Liver (tissue), 9 donors: Measurements from ENCODE around the gene HTR3E. TPM values are rescaled to one million over a fixed set of nuclear protein-coding genes. Genes with fewer than 3 reads are reported as not detected.

Experiments
- DNase-seq: peaks from one replicate; pipeline ENCODE4 v3.0.0-alpha.2; 2017; ENCODE audit warnings: low spot score
- H3K27ac ChIP-seq, 2 donors: one replicate each; pipeline ENCODE4 v1.7.0; 2013; ENCODE audit warnings: inconsistent platforms in 2 of 2, low read length in 2 of 2, control low read depth in 1 of 2, low read depth in 1 of 2, mild to moderate bottlenecking in 1 of 2
- H3K27me3 ChIP-seq, 4 donors: one replicate each; pipeline versions ENCODE4 v1.6.1 to v1.7.0; 2013; ENCODE audit warnings: low read length in 3 of 4, inconsistent platforms in 1 of 4, mild to moderate bottlenecking in 1 of 4, moderate library complexity in 1 of 4; ENCODE audit not compliant: control insufficient read depth in 4 of 4, insufficient read depth in 4 of 4
- H3K36me3 ChIP-seq, 4 donors: one replicate each; pipeline versions ENCODE4 v1.6.1 to v1.7.0; 2013; ENCODE audit warnings: low read length in 3 of 4, mild to moderate bottlenecking in 3 of 4, low read depth in 1 of 4, moderate library complexity in 1 of 4; ENCODE audit not compliant: control insufficient read depth in 4 of 4, insufficient read depth in 3 of 4
- H3K4me1 ChIP-seq, 4 donors: one replicate each; pipeline versions ENCODE4 v1.6.1 to v1.7.0; 2013; ENCODE audit warnings: low read length in 3 of 4, mild to moderate bottlenecking in 3 of 4, moderate library complexity in 1 of 4; ENCODE audit not compliant: control insufficient read depth in 4 of 4, insufficient read depth in 4 of 4
- H3K4me3 ChIP-seq, 3 donors: one replicate each; pipeline versions ENCODE4 v1.6.1 to v1.7.0; 2013; ENCODE audit warnings: low read length in 3 of 3, control low read depth in 1 of 3, low read depth in 1 of 3, mild to moderate bottlenecking in 1 of 3
- H3K9ac ChIP-seq, 2 donors: one replicate each; pipeline ENCODE4 v1.7.0; 2013; ENCODE audit warnings: low read length in 2 of 2, mild to moderate bottlenecking in 2 of 2, moderate library complexity in 2 of 2, control low read depth in 1 of 2, low read depth in 1 of 2
- H3K9me3 ChIP-seq, 4 donors: one replicate each; pipeline versions ENCODE4 v1.6.1 to v1.7.0; 2013; ENCODE audit warnings: low read length in 3 of 4; ENCODE audit not compliant: control insufficient read depth in 4 of 4
- EGR1 ChIP-seq, 2 donors: IDR thresholded peaks; 2 replicates each; pipeline ENCODE4 v1.6.1; 2016 to 2018; ENCODE audit warnings: antibody characterized with exemption in 2 of 2, low read depth in 2 of 2
- FOXA1 ChIP-seq: IDR thresholded peaks from 2 replicates; pipeline ENCODE4 v1.6.1; 2016; ENCODE audit warnings: antibody characterized with exemption
- FOXA2 ChIP-seq: IDR thresholded peaks from 2 replicates; pipeline ENCODE4 v1.6.1; 2016; ENCODE audit warnings: antibody characterized with exemption
- GABPA ChIP-seq, 2 donors: IDR thresholded peaks in 1 of 2; conservative IDR thresholded peaks in 1 of 2; 2 replicates each; pipeline ENCODE4 v1.6.1; 2016; ENCODE audit warnings: antibody characterized with exemption in 2 of 2, mild to moderate bottlenecking in 1 of 2, moderate library complexity in 1 of 2
- HNF4A ChIP-seq, 2 donors: conservative IDR thresholded peaks; 2 replicates each; pipeline ENCODE4 v1.6.1; 2016; ENCODE audit warnings: antibody characterized with exemption in 2 of 2, mild to moderate bottlenecking in 2 of 2
- HNF4G ChIP-seq: IDR thresholded peaks from 2 replicates; pipeline ENCODE4 v1.6.1; 2016; ENCODE audit warnings: antibody characterized with exemption
- JUND ChIP-seq, 2 donors: IDR thresholded peaks; 2 replicates each; pipeline ENCODE4 v1.6.1; 2016; ENCODE audit warnings: antibody characterized with exemption in 2 of 2
- NR2F2 ChIP-seq: IDR thresholded peaks from 2 replicates; pipeline ENCODE4 v1.6.1; 2016; ENCODE audit warnings: antibody characterized with exemption
- RAD21 ChIP-seq, 2 donors: IDR thresholded peaks; 2 replicates each; pipeline ENCODE4 v1.6.1; 2016; ENCODE audit warnings: antibody characterized with exemption in 2 of 2, mild to moderate bottlenecking in 2 of 2
- RXRA ChIP-seq, 2 donors: IDR thresholded peaks; 2 replicates each; pipeline ENCODE4 v1.6.1; 2017 to 2018; ENCODE audit warnings: antibody characterized with exemption in 2 of 2, mild to moderate bottlenecking in 1 of 2
- SP1 ChIP-seq: IDR thresholded peaks from 2 replicates; pipeline ENCODE4 v1.6.1; 2018; ENCODE audit warnings: antibody characterized with exemption, mild to moderate bottlenecking
- TAF1 ChIP-seq: conservative IDR thresholded peaks from 2 replicates; pipeline ENCODE4 v1.6.1; 2016; ENCODE audit warnings: antibody characterized with exemption, mild to moderate bottlenecking
- YY1 ChIP-seq: IDR thresholded peaks from 2 replicates; pipeline ENCODE4 v1.6.1; 2016; ENCODE audit warnings: antibody characterized with exemption, mild to moderate bottlenecking
- WGBS: extraction: QIAGEN DNeasy Blood & Tissue Kit; methylation state at CpG from one replicate; pipeline ENCODE4 v1.1.7; 2013; 5-methylcytosine and 5-hydroxymethylcytosine counted together
- polyA plus RNA-seq, 2 donors: library from polyadenylated mRNA; stranded (reverse) in 1 of 2; unstranded in 1 of 2; fragments of 200-250 nt in 1 of 2; fragments of >200 nt in 1 of 2; fragmentation: Nextera tagmentation in 1 of 2; extraction: Ambion mirVana in 1 of 2; gene quantifications; one replicate each; pipeline versions ENCODE4 v1.2.1 to v1.2.3, GENCODE V29; 2013 to 2015
- total RNA-seq, 2 donors: library from RNA; depleted of rRNA; stranded (reverse); fragments of >200 nt; gene quantifications; one replicate each; pipeline ENCODE4 v1.2.3, GENCODE V29; 2014
- TF ChIP-seq, protein P1 (sequence below): fragments of 150-350 bp; IDR thresholded peaks from 2 replicates; pipeline ENCODE4 v1.5.1; 2017; ENCODE audit warnings: improper control_type of control experiment, low read depth, low read length; ENCODE audit not compliant: missing input control
- TF ChIP-seq, protein P2 (sequence below): IDR thresholded peaks from 2 replicates; pipeline ENCODE4 v1.6.1; 2016; ENCODE audit warnings: antibody characterized with exemption
- TF ChIP-seq, protein P3 (sequence below): IDR thresholded peaks from 2 replicates; pipeline ENCODE4 v1.6.1; 2016; ENCODE audit warnings: antibody characterized with exemption
- TF ChIP-seq, protein P4 (sequence below): IDR thresholded peaks from 2 replicates; pipeline ENCODE4 v1.6.1; 2016; ENCODE audit warnings: antibody characterized with exemption, mild to moderate bottlenecking
- TF ChIP-seq, protein P5 (sequence below): IDR thresholded peaks from 2 replicates; pipeline ENCODE4 v1.6.1; 2016; ENCODE audit warnings: antibody characterized with exemption
- donor health status: healthy.
- donor health status: healthy.
- donor health status: healthy.
- donor health status: healthy.
- donor health status: healthy.

The HTR3E gene
- total and polyA plus RNA-seq, 4 donors, result not detected

DNA sequence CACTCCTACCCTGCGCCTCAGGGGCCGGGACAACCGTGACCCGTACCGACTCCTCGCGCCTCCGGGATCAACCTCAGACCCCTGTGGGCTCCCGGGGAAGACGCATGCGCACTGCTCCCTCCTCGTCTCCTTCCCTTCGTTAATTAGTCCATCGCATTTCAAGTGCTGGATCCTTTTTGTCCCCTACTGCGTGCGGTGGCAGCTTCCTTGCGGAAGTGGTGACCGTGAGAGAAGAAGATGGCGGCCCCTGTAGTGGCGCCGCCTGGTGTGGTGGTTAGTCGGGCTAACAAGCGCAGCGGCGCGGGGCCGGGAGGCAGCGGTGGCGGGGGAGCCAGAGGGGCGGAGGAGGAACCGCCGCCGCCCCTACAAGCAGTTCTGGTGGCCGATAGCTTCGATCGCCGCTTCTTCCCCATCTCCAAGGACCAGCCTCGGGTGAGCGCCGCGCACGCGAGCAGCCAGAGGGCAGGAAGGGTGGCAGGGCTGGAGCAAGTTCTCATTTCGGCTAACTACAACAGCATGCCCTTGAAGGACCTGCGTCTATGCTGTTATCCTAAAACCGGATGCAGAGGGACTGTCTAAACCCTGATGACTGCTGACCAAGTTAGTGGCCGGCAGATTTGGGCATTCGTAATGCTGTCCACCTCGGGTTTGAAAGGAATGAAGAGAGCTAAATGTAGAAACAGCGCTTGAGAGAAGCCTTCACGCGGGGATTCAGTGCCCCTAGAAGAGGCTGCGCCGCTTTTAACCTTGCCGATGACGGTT is 38.5 kb downstream of the HTR3E start, which contains the start of gene EIF2B5 (continued):
- TF ChIP-seq, protein P1, sequence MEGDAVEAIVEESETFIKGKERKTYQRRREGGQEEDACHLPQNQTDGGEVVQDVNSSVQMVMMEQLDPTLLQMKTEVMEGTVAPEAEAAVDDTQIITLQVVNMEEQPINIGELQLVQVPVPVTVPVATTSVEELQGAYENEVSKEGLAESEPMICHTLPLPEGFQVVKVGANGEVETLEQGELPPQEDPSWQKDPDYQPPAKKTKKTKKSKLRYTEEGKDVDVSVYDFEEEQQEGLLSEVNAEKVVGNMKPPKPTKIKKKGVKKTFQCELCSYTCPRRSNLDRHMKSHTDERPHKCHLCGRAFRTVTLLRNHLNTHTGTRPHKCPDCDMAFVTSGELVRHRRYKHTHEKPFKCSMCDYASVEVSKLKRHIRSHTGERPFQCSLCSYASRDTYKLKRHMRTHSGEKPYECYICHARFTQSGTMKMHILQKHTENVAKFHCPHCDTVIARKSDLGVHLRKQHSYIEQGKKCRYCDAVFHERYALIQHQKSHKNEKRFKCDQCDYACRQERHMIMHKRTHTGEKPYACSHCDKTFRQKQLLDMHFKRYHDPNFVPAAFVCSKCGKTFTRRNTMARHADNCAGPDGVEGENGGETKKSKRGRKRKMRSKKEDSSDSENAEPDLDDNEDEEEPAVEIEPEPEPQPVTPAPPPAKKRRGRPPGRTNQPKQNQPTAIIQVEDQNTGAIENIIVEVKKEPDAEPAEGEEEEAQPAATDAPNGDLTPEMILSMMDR, result peak; percentile 26

DNA sequence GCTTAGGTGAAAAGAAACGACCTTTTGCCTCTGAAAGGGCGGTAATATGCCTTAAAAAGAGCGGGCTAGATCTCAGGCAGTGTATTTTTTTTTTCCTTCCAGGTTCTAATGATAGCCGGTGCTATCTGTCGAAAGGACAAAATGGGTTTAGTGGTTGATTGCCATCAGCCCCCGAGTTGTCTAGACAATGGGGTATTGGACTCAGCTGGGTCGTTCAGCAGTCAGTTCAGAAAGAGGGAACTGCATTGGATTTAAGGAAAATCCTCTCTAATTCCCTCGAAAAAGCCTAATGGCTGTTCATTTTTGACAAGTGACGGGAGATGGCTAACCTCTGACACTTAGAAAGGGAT is 39.0 kb downstream of the HTR3E start:
- Histone ChIP-seq H3K4me3 (peak overlapping the region; percentile 72 to 97 (median 96)), H3K36me3 (peaks cover 0 to 15% (median 10%) of the 10 kb centered on the region in 4 donors), H3K27ac (peak overlapping the region; percentile 83 to 91), H3K9me3 (no peaks in the 10 kb centered on the region), H3K27me3 (no peaks in the 10 kb centered on the region), H3K4me1 (peaks cover 2 to 32% (median 21%) of the 10 kb centered on the region in 4 donors), H3K9ac (peak overlapping the region; percentile 86 to 88)
- DNase-seq, result no peak
- 5% methylated on average over 9 of the region's 9 CpGs for WGBS
- TF ChIP-seq, protein P2, sequence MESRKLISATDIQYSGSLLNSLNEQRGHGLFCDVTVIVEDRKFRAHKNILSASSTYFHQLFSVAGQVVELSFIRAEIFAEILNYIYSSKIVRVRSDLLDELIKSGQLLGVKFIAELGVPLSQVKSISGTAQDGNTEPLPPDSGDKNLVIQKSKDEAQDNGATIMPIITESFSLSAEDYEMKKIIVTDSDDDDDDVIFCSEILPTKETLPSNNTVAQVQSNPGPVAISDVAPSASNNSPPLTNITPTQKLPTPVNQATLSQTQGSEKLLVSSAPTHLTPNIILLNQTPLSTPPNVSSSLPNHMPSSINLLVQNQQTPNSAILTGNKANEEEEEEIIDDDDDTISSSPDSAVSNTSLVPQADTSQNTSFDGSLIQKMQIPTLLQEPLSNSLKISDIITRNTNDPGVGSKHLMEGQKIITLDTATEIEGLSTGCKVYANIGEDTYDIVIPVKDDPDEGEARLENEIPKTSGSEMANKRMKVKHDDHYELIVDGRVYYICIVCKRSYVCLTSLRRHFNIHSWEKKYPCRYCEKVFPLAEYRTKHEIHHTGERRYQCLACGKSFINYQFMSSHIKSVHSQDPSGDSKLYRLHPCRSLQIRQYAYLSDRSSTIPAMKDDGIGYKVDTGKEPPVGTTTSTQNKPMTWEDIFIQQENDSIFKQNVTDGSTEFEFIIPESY, result no peak
- no peak for TF ChIP-seq NR2F2
- no peak for TF ChIP-seq HNF4A (conservative IDR thresholded peaks at IDR 0.05)
- TF ChIP-seq, protein P3, sequence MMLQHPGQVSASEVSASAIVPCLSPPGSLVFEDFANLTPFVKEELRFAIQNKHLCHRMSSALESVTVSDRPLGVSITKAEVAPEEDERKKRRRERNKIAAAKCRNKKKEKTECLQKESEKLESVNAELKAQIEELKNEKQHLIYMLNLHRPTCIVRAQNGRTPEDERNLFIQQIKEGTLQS, result no peak
- no peak for TF ChIP-seq TAF1
- TF ChIP-seq FOXA1, result no peak
- TF ChIP-seq, protein P1, result no peak
- no peak for TF ChIP-seq FOXA2
- TF ChIP-seq JUND (IDR thresholded peaks at IDR 0.05), result no peak
- no peak for TF ChIP-seq EGR1 (IDR thresholded peaks at IDR 0.05; ENCODE audit: low read depth in 2 of 2)
- TF ChIP-seq, protein P4, sequence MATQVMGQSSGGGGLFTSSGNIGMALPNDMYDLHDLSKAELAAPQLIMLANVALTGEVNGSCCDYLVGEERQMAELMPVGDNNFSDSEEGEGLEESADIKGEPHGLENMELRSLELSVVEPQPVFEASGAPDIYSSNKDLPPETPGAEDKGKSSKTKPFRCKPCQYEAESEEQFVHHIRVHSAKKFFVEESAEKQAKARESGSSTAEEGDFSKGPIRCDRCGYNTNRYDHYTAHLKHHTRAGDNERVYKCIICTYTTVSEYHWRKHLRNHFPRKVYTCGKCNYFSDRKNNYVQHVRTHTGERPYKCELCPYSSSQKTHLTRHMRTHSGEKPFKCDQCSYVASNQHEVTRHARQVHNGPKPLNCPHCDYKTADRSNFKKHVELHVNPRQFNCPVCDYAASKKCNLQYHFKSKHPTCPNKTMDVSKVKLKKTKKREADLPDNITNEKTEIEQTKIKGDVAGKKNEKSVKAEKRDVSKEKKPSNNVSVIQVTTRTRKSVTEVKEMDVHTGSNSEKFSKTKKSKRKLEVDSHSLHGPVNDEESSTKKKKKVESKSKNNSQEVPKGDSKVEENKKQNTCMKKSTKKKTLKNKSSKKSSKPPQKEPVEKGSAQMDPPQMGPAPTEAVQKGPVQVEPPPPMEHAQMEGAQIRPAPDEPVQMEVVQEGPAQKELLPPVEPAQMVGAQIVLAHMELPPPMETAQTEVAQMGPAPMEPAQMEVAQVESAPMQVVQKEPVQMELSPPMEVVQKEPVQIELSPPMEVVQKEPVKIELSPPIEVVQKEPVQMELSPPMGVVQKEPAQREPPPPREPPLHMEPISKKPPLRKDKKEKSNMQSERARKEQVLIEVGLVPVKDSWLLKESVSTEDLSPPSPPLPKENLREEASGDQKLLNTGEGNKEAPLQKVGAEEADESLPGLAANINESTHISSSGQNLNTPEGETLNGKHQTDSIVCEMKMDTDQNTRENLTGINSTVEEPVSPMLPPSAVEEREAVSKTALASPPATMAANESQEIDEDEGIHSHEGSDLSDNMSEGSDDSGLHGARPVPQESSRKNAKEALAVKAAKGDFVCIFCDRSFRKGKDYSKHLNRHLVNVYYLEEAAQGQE, result no peak
- no peak for TF ChIP-seq HNF4G
- no peak for TF ChIP-seq RXRA (IDR thresholded peaks at IDR 0.05)
- TF ChIP-seq SP1, result no peak
- TF ChIP-seq RAD21 (IDR thresholded peaks at IDR 0.05), result no peak
- TF ChIP-seq GABPA (IDR thresholded peaks at IDR 0.05 in 1 of 2, conservative IDR thresholded peaks at IDR 0.05 in 1 of 2), result no peak
- no peak for TF ChIP-seq YY1
- TF ChIP-seq, protein P5, sequence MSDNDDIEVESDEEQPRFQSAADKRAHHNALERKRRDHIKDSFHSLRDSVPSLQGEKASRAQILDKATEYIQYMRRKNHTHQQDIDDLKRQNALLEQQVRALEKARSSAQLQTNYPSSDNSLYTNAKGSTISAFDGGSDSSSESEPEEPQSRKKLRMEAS, result no peak
